Ectodermal cell (in vitro differentiated cells): ENCODE results near the gene RPTOR.

ENCODE experiments used
- H3K27ac ChIP-seq: 2 replicates; pipeline ENCODE4 v1.7.0; 2013; ENCODE audit warnings: mild to moderate bottlenecking, low read depth, low read length; ENCODE audit not compliant: insufficient read depth, poor library complexity, severe bottlenecking
- H3K27me3 ChIP-seq: 2 replicates; pipeline ENCODE4 v1.7.0; 2013; ENCODE audit warnings: mild to moderate bottlenecking, low read length; ENCODE audit not compliant: insufficient read depth, control insufficient read depth, poor library complexity, severe bottlenecking
- H3K36me3 ChIP-seq: one replicate; pipeline ENCODE4 v1.7.0; 2013; ENCODE audit warnings: low read length; ENCODE audit not compliant: control insufficient read depth, insufficient read depth
- H3K4me1 ChIP-seq: one replicate; pipeline ENCODE4 v1.7.0; 2013; ENCODE audit warnings: low read length; ENCODE audit not compliant: control insufficient read depth, insufficient read depth
- H3K4me3 ChIP-seq: 2 replicates; pipeline ENCODE4 v1.7.0; 2013; ENCODE audit warnings: low read depth, low read length, control low read depth; ENCODE audit not compliant: insufficient read depth
- H3K9me3 ChIP-seq: 2 replicates; pipeline ENCODE4 v1.7.0; 2013; ENCODE audit warnings: mild to moderate bottlenecking, low read length, moderate library complexity; ENCODE audit not compliant: control insufficient read depth
- WGBS, 2 experiments: methylation state at CpG; one replicate each; pipeline ENCODE4 v1.1.7; 2013; ENCODE audit warnings: missing lambda C conversion rate in 2 of 2; 5-methylcytosine and 5-hydroxymethylcytosine counted together

RPTOR gene

GRCh38 chr17:80998118-80998747, 453.6 kb downstream of the RPTOR start:
- Histone ChIP-seq H3K4me3 (no peak overlapping the region), H3K27me3 (peaks cover 8% of the 10 kb centered on the region), H3K27ac (no peak overlapping the region), H3K36me3 (peaks cover 12% of the 10 kb centered on the region), H3K9me3 (no peaks in the 10 kb centered on the region), H3K4me1 (no peaks in the 10 kb centered on the region)
- 95 to 97% methylated on average over 19 of the region's 19 CpGs for WGBS, 2 experiments

DNA sequence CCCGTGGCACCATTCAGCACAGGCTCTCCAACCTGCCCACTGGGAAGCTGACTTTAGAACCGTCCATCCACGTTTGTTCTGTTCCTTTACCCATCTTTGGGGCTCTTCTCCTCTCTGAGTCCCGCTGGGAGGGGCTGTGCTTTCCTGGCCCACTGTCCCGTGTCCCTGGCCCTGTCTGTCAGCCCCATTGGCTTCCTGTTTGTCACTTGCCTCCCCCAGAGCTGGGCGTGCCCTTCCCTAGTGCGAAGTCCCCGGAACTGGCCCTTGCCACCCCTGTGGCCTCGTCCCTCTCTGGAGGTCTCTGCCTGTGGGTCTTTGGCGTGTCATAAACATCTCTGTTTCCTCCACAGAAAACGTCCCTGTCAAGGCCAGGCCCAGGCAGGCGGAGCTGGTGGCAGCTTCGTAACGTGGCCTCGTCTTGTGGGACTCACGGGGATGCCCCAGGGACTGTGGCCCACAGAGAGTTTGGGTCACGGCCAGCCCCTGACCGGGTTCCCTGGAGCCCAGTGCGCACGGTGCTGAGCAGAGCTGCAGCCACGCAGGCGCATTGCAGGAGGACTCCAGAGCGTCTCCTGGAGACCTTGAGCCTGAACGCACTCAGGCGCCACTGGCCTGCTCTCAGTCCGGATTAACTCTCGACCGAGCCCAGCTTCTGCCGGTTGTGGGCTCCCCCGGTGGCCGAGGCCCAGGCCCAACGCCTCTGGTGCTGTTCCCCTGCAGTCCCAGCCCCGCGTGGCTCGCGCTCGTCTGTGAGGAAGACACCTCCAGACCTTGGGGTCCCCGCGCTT, 454.3 kb downstream of the RPTOR start:
- Histone ChIP-seq H3K27ac (no peak overlapping the region), H3K36me3 (peaks cover 12% of the 10 kb centered on the region), H3K4me1 (no peaks in the 10 kb centered on the region), H3K4me3 (no peak overlapping the region), H3K9me3 (no peaks in the 10 kb centered on the region), H3K27me3 (peaks cover 15% of the 10 kb centered on the region)
- WGBS, 2 experiments = 94% methylated on average over 39 of the region's 39 CpGs

DNA sequence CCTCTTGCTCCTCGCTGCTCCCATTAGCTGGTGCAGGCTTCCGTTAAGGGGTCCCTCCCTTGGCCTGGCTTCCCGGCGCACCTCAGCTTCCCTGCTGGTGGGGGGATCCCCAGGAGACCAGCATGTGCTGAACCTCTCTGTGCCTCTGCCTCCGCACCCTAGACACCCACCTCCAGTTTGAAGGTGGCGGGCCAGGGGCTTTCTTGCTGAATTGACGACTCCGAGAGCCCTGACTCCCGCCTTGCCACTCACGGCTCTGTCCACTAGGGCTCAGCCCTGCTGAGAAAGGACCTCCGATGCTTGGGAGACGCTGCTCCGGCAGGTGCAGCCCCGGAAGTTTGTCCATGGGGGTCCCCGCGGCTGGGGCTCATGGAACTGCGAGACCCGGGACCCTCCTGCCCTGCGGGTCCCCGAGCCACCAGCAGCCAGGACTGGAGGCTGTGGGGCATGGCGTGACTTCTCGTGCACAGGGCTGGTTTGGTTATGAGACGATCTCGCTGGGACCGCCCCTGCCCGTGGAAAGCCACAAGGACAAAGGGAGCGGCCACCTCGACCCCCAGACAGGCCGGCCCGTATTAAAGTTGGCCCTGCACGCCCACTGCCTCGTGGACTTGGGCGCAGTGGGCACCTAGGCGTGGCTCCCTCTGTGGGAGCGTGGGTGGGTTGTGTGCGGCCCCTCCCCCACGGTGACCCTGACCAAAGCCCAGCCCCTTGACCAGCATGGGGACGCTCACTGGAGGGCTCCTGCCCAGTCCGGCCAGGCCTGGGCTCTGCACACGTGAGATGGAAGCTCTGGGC, 455.1 kb downstream of the RPTOR start:
- 95 to 96% methylated on average over 40 of the region's 40 CpGs for WGBS, 2 experiments
- Histone ChIP-seq H3K36me3 (peaks cover 12% of the 10 kb centered on the region), H3K9me3 (no peaks in the 10 kb centered on the region), H3K27ac (no peak overlapping the region), H3K27me3 (peaks cover 23% of the 10 kb centered on the region), H3K4me1 (no peaks in the 10 kb centered on the region), H3K4me3 (no peak overlapping the region)

GRCh38 chr17:81000334-81000630, 455.6 kb downstream of the RPTOR start:
- H3K27me3 ChIP-seq = peaks cover 29% of the 10 kb centered on the region
- no peaks in the 10 kb centered on the region for H3K4me1 ChIP-seq
- 93 to 96% methylated on average over 8 of the region's 8 CpGs for WGBS, 2 experiments

DNA sequence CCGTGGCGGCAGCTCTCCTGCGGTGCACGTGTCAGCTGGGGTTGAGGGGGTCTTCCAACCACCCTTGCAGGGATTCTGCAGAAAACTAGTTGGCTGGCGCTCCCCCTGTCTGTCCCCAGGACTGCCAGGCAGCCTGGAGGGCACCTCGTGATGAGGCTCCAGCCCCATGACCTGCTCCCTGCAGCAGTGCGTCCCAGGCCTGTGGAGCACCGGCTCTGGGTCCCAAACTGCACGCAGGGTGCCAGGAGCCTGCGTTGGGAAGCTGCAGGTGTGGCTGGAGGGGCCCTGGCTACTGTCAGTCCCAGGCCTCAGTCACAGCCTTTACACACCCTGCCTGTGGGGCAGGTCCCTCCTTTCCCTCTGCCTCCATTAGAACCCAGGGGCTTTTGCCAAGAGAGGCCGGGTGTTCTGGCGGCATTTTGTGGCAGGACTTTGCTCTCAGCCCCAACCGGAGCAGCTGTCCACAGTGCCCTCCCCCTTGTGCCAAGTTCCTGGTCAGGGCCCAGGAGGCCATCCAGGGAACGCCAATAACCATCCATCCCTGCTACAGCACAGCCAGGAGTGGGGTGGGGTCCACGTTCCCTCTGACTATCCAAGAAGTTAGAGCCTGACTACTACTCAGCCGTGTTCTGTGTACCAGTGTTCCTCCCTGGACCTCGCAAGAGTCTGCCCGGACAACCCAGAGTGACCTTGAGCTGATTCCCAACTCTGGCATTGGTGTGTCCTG, 456.2 kb downstream of the RPTOR start:
- WGBS, 2 experiments = 92 to 93% methylated on average over 18 of the region's 18 CpGs
- H3K27me3 ChIP-seq = peaks cover 34% of the 10 kb centered on the region
- peaks cover 12% of the 10 kb centered on the region for H3K36me3 ChIP-seq
- H3K27ac ChIP-seq = no peak overlapping the region
- no peaks in the 10 kb centered on the region for H3K9me3 ChIP-seq
- no peaks in the 10 kb centered on the region for H3K4me1 ChIP-seq
- no peak overlapping the region for H3K4me3 ChIP-seq

More at GRCh38 chr17:81000334-81000630, 455.6 kb downstream of the RPTOR start:
- peaks cover 12% of the 10 kb centered on the region for H3K36me3 ChIP-seq
- H3K27ac ChIP-seq = no peak overlapping the region
- H3K9me3 ChIP-seq = no peaks in the 10 kb centered on the region
- H3K4me3 ChIP-seq = no peak overlapping the region

- peaks cover 10% of the 10 kb centered on the region for H3K36me3 ChIP-seq
Observed at GRCh38 chr17:81002013-81002384, 457.4 kb downstream of the RPTOR start.

GRCh38 chr17:81002409-81003361, 458.0 kb downstream of the RPTOR start:
- H3K27me3 ChIP-seq = peaks cover 46% of the 10 kb centered on the region
- WGBS, 2 experiments = 83 to 87% methylated on average over 21 of the region's 21 CpGs
- H3K9me3 ChIP-seq = no peaks in the 10 kb centered on the region
- peaks cover 6% of the 10 kb centered on the region for H3K36me3 ChIP-seq
- H3K4me1 ChIP-seq = no peaks in the 10 kb centered on the region
- no peak overlapping the region for H3K4me3 ChIP-seq
- no peak overlapping the region for H3K27ac ChIP-seq

More at GRCh38 chr17:81002013-81002384, 457.4 kb downstream of the RPTOR start:
- WGBS, 2 experiments = 89 to 91% methylated on average over 10 of the region's 10 CpGs
- Histone ChIP-seq H3K4me3 (no peak overlapping the region), H3K27ac (no peak overlapping the region), H3K27me3 (peaks cover 43% of the 10 kb centered on the region), H3K4me1 (no peaks in the 10 kb centered on the region), H3K9me3 (no peaks in the 10 kb centered on the region)

- Histone ChIP-seq H3K27ac (no peak overlapping the region), H3K9me3 (no peaks in the 10 kb centered on the region), H3K4me3 (peak overlapping the region; percentile 21), H3K36me3 (no peaks in the 10 kb centered on the region), H3K27me3 (peaks cover 46% of the 10 kb centered on the region), H3K4me1 (no peaks in the 10 kb centered on the region)
- WGBS, 2 experiments = 5% methylated on average over 71 to 72 of the region's 72 CpGs
Observed at GRCh38 chr17:81003711-81004475, 459.3 kb downstream of the RPTOR start.

DNA sequence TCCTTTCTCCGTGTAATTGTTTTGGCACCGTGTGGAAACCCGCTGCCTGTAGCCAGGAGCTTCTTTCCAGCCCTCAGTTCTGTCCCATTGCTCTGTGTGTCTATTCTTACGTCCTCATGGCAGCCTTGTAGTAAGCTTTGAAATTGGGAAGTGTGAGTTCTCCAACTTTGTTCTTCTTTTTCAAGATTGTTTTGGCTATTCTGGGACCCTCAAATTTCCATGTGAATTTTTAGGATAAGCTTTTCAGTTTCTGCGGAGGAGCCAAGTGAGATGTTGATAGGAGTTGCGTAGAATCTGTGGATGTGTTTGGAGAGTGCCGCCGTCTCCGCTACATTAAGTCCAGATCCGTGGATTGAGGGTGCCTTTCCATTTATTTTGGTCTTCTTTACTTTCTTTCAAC, 462.3 kb downstream of the RPTOR start:
- no peak overlapping the region for H3K27ac ChIP-seq
- WGBS, 2 experiments = 77 to 90% methylated on average over 10 of the region's 10 CpGs
- H3K36me3 ChIP-seq = no peaks in the 10 kb centered on the region
- no peak overlapping the region for H3K4me3 ChIP-seq
- H3K4me1 ChIP-seq = no peaks in the 10 kb centered on the region
- H3K9me3 ChIP-seq = no peaks in the 10 kb centered on the region
- peaks cover 46% of the 10 kb centered on the region for H3K27me3 ChIP-seq
